GM19468 (cell line): ENCODE results near the gene CATSPER3.
"Not testable (repeated sequence)": the region's sequence is repeated elsewhere in the genome, so short reads cannot be mapped to it uniquely, and the experiment has no call there.

Source experiments
- ATAC-seq: cut with Tn5 transposase; IDR thresholded peaks from one replicate; pipeline ENCODE4 v1.9.1; 2021; ENCODE audit warnings: mild to moderate bottlenecking, moderate library complexity, moderate number of reproducible peaks; ENCODE audit not compliant: unreplicated experiment; ENCODE audit errors: extremely low read depth

Gene CATSPER3

DNA sequence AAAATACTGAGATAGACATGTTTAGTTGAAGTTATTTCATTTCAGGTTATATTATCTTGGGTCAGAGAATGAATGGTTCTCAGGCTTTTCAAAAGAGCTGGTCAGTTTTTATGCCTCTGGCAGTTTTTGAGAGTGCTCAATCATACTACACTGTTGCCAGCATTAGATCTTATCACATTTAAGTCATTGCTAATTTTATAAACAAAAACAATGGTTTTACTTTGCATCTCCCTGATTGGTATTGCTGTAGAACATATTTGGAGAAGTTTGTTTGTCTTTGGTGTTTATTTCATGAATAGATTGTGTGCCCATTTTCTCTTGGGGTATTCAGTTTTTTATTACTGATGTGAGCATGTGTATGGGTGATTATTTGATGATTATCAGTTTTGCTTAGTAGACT, 1.5 kb downstream of the CATSPER3 start:
- no peak for ATAC-seq

DNA sequence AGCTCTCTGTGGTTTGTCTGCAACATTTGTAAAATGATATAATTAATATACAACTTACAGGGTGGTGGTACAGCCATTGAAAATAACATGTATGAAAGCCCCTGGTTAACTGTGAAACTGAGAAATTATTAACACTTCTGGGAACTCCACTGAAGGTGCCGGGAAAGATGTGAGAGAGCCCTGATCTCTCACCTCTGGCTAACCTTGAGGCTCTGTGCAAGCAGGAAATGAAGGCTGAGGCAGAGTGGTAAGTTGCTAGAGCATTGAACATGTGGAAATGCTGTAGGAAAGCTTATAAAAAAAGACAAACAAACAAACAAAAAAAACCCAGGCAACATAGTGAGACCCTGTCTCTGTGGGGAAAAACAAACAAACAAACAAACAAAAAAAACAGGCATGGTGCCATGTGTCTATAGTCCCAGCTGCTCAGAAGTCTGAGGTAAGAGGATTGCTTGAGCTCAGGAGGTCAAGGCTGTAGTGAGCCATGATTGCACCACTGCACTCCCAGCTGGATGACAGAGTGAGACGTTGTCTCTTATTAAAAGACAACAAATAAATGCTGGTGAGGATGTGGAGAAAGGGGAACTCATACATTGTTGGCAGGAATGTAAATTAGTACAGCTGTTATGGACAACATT, 7.5 kb downstream of the CATSPER3 start:
- no peak for ATAC-seq

DNA sequence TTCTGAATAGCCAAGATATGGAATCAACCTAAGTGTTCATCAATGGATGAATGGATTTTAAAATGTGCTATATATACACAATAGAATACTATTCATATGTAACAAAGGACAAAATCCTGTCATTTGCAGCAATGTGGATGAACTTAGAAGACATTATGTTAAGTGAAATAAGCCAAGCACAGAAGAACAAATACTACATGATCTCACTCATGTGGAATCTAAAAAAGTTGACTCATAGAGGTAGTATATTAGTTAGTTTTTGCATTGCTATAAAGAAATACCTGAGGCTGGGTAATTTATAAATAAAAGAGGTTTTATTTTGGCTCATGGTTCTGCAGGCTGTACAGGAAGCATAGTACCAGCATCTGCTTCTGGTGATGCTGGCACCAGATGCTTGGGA, 8.1 kb downstream of the CATSPER3 start:
- no peak for ATAC-seq

DNA sequence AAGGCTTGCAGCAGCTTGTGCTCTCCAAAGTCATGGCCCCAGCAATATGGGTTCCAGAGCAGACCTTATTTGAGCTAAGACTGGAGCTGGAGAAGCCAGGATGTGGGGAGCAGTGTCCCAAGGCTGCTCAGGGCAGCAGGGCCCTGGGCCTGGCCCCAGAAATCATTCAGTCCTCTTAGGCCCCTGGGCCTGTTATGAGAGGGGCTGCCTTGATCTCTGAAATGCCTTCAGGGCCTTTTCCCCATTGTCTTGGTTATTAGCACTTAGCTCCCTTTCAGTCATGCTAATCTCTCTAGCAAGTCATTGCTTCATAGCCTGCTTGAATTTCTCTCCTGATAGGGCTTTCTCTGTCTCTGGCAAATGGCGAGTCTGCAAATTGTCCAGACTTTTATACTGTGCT, 9.1 kb downstream of the CATSPER3 start:
- ATAC-seq, result no peak

DNA sequence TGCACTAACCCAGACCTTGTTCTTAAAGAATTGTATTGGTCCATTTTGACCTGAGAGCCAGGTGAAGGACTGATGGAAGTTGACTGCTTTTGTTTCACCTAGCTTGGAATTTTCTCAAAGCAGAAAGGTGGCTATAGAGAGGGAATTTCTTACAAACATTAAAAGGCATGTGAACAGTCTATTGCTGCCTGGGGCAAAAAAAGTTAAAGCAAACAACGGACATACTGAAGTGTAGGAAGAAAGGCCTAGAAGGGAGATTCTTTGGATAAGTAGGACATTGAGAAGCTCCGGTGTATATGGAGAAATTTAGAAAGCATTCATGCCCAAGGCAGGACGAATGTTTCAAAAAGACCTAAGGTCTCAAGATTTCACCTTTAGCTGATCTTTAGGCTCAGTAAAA, 11.7 kb downstream of the CATSPER3 start:
- no peak for ATAC-seq

DNA sequence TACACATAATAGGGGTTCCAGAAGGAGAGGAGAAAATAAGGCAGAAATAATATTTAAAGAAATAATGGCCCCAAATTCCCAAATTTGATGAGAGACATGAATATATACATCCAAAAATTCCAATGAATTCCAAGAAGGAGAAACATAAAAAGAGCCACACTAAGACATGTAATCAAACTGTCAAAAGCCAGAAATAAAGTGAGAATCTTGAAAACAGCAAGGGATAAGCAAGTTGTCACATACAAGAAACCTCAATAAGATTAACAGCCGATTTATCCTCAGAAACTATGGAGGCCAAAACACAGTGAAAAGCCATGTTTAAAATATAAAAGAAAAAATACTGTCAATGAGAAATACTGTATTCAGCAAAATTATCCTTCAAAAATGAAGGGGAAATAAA, 14.5 kb downstream of the CATSPER3 start:
- no peak for ATAC-seq

DNA sequence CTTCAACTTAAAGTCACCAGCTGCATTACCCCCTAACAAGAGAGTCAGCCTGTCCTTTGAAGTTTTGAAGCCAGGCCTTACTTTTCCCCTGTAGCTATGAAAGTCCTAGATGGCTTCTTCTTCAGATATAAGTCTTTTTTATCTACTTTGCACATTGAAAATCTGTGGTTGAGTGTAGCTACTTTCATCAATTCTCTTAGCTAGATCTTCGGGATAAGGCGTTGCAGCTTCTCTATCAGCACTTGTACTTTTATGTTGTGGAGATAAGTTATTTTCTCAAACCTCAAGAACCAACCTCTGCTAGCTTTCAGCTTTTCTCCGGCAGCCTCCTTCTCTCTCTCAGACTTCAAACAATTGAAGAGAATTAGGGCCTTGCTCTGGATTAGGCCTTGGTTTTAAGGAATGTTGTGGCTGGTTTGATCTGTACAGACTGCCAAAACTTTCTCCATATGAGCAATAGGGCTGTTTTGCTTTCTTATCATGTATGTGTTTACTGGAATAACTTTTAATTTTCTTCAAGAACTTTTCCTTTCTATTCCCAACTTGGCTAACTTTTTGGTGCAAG, 21.6 kb downstream of the CATSPER3 start:
- no peak for ATAC-seq

DNA sequence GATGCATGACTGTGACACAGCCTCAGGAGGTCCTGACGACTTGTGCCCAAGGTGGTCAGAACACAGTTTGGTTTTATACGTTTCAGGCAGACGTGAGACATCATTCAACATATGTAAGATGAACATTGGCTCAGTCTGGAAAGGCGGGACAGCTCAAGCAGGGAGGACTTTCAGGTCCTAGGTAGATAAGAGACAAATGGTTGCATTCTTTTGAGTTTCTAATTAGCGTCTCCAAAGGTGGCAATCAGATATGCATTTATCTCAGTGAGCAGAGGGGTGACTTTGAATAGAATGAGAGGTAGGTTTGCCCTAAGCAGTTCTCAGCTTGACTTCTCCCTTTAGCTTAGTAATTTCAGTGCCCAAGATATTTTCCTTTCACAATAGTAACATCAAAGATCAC, 22.5 kb downstream of the CATSPER3 start:
- ATAC-seq, result not testable (repeated sequence)

DNA sequence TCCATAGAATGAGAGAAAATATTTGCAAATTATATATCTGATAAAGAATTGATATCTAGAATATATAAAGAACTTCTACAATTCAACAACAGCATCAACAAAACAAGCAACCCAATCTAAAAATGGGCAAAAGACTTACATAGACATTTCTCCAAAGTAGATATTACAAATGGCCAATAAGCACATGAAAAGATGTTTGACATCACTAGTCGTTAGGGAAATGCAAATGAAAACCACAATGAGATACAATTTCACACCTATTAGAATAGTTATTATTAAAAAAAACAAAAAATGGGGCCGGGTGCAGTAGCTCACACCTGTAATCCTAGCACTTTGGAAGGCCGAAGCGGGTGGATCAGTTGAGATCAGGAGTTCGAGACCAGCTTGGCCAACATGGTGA, 24.4 kb downstream of the CATSPER3 start:
- ATAC-seq, result no peak

DNA sequence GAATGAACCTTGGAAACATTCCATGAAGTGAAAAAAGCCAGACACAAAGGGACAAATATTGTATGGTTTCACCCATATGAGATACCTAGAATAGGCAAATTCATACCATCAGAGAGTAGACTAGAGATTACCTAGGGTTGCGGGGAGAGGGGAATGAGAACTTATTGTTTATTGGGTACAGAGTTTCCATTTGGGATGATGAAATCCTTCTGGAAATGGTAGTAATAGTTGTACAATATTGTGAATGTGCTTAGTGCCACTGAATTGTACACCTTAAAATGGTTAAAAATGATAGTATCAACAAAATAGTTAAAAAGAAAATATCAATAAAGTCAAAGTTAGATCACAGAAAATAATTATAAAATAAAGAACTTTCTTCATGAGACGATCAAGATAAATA, 25.5 kb downstream of the CATSPER3 start:
- ATAC-seq, result no peak

DNA sequence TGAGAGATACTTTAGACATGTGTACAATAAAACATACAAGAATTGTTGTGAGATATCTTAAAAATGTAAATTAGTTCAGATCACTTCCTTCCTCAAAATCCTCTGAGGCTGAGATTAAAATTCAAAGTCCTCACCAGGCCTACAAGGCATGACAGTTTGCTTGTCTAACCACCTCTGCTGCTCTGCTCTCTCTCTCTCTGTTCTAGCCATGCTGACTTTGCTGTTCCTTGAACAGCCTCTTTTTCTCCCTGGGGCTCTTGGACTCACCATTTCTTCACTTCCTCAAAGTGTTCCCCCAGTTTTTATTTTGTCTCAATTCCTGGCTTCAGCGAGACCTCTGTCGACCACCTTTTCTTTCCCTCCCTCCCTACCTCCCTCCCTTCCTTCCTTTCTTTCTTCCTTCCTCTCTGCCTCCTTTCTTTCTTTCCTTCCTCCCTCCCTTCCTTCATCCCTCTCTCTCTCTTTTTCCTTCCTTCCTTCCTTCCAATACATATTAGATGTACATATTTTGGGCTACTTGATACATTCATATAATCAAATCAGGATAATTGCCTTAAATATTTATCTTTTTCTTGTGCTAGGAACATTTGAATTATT, 27.0 kb downstream of the CATSPER3 start:
- ATAC-seq, result no peak

DNA sequence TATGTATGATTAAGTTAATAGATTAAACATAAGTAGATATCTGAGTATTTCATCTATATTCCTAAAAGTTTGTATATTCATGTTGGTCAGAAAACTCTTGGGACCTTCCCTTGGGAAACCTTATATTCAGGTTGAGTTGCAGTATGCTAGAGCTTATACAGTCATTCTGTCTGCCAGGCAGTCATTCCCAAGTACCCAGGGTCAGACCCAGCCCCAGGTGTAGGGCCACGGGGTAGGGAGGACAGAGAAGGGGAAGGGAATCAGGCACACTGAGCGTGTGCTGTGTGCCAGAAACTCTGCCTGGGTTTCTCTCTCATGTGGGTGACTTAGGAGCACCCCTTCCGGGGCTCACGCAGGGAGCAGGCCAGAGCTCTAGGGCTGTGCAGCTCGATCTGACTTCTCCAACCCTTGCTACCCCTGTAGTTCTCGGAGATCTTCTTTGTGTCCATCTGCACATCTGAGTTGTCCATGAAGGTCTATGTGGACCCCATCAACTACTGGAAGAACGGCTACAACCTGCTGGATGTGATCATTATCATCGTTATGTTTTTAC, 28.2 kb downstream of the CATSPER3 start:
- no peak for ATAC-seq

DNA sequence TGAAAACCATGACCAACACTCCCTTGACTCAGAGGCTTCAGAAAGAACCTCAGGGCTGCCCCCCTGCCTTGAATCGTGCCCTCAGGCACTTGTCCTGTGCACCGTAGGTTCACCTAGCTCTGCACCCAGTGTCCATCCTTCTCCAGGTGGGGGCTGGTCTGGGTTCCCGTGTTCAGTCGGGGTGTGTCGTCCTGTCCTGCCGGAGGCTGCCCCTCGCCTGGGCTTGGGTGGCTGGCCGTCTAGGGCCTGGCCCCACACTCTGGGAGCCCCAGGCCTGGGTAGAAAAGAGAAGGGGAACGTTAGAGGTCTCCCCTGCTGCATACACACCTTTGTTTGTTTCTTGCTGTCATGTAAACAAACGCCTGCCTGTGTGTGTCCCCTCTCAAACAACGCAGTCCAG, 29.3 kb downstream of the CATSPER3 start:
- ATAC-seq, result no peak

DNA sequence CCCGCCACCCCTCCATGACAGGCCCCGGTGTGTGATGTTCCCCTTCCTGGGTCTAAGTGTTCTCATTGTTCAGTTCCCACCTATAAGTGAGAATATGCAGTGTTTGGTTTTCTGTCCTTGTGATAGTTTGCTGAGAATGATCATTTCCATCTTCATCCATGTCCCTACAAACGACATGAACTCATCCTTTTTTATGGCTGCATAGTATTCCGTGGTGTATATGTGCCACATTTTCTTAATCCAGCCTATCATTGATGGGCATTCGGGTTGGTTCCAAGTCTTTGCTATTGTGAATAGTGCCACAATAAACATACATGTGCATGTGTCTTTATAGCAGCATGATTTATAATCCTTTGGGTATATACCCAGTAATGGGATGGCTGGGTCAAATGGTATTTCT, 30.4 kb downstream of the CATSPER3 start:
- ATAC-seq, result not testable (repeated sequence)

DNA sequence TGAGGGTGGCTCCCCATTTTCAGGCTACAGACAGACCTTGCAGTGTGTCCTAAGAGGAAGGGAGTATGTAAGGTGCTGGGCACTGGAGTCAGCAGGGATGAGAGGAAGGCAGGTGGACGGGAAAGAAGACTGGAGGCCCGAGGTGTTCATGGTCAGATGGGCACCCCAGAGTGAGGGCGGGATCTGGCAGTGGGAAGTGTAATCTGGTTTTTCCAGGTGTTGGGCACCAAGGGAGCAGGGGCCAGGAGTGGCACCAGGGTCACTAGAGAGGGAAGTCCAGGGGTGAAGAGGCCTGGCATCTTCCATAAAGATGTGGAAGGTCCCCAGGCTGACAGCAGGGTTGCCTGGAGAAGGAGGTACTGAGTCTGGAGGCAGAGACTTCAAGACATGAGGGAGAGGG, 36.7 kb downstream of the CATSPER3 start:
- ATAC-seq, result no peak

DNA sequence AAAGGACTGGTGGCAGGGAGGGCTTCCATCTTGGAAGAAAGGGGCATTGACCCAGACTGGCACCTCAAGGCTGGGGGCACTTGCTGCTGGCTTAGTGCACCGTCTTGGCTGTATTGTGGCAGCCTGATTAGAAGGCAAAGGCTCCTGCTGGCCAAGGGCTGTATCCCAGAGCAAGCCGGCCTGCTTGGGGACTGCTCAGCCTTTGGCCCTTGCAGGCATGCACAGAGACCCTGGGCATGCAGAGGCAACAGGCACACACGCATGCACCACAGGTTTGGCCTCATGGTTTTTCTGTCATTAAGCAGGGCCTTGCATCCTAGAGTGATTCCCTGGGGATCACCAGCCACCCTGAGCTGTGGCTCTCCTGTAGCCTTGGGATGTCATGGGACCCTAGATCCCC, 37.4 kb downstream of the CATSPER3 start:
- no peak for ATAC-seq

DNA sequence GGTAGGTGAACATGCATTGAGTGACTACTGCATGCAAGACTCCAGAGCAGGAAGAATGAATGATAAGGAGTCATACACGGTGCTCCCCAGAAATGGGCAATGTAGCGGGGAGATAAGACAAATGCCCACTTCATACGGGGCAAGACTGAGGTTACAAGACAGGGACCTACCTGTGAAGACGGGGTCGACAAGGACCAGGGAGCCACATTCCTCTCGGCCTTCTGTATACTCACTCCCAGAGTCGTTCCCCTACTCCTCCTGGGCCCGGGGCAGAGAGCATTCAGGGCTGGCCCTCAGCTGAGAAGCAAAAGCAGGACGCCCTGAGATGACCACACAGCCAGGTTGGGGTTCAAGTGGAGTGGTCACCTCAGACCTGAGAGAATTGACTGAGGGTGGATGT, 39.6 kb downstream of the CATSPER3 start:
- ATAC-seq, result no peak

DNA sequence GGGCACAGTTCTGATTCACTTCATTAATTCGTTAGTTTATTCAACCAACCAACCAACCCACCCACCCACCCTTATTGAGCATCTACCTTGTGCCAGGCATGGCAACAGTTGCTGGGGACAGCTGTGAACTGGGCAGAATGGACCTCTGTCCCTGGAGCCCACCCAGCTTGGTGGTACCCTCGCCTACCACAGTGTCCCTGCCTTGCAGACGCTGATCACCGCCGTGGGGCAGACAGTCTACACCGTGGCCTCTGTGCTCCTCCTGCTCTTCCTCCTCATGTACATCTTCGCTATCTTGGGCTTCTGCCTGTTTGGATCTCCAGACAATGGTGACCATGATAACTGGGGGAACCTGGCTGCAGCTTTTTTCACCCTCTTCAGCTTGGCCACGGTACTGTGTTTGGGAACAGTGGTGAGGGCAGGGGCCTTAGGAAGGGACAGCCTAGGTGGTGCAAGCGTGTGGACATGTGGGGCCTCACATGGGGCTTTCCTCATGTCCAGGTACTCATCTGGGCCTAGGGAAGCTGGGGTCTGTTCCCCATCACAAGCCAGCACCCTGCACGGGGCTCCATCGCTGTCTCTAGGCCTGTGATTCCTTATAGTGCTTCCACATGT, 40.1 kb downstream of the CATSPER3 start:
- ATAC-seq, result no peak

DNA sequence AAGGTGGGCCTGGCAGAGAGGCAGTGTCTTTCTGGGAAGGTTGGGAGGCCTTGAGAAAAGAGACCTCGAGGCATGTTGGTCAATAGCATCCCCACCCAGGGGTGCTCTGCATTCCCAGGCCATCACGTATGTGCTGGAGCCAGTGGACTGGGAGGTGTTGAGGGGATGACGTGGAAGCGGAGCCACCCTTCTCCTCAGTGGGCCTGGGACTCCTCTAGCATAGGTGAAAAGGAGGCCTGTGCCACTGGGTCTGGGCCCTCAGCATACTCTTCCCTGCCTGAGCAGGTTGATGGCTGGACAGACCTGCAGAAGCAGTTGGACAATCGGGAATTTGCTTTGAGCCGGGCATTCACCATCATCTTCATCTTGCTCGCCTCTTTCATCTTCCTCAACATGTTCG, 40.8 kb downstream of the CATSPER3 start:
- no peak for ATAC-seq

DNA sequence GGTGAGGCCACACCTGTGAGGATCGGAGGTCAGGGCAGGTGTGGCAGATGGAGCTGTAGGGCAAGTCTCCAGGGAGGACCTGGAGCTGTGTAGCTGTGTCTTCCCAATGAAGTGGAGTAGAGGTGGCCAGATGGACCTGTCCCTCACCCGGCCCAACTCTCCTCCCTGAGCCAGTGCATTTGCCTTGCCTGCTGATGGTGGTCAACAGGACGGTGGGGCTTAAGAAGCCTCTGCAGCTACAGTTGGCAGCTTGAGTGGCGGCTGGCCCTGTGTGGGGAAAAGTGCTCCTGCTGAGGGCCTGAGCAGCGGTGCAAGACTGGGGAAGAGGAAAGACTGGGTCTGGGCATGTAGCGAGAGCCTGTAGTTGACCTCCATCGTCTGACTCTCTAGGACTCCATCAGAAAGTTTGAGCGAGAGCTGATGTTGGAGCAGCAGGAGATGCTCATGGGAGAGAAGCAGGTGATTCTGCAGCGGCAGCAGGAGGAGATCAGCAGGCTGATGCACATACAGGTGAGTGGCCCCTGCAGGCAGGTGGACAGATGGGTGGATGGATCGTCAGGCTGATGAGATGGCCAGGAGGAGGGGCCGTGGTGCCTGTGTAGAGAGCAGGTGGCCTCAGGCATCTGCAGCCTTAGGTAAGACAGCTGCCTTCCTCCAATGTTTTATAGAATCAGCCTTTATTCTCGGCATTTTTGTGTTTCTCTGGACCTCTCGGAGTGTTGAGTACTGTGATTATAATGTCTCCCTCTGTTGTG, 41.5 kb downstream of the CATSPER3 start:
- ATAC-seq, result no peak
